GM12864 (cell line): ENCODE results near the gene UMAD1.

ENCODE experiments used
- DNase-seq: peaks from one replicate; pipeline ENCODE4 v3.0.0-alpha.2; 2011; ENCODE audit warnings: low read depth
- H3K4me3 ChIP-seq: 2 replicates; pipeline ENCODE4 v1.5.1; 2011; ENCODE audit warnings: mild to moderate bottlenecking, low read depth, low read length, control low read depth
- TF ChIP-seq, protein P1 (sequence below): IDR thresholded peaks from 2 replicates; pipeline ENCODE4 v1.5.1; 2011; ENCODE audit warnings: low read depth, mild to moderate bottlenecking, moderate library complexity, low read length, control low read depth, inconsistent platforms; ENCODE audit errors: missing control alignments

Gene UMAD1

DNA sequence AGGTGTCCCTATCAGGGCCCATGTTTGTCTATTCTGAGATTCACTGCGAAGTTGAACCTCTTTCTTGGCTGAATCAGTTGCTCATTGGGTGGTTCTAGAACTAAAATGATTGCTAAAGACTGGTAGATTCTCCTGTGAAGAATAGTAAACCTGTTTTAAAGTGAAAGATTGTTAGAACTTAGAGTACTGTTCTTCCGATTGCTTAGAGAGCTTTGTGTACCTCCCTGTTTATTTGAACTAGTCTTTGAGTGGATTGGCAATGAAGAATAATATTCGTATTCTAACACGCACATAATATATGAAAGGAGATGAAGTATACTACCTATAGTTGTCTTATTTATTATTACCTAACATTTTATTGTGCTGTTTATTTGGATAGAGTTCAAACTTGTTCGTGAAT is 202.7 kb downstream of the UMAD1 start:
- DNase-seq = no peak
- TF ChIP-seq, protein P1, sequence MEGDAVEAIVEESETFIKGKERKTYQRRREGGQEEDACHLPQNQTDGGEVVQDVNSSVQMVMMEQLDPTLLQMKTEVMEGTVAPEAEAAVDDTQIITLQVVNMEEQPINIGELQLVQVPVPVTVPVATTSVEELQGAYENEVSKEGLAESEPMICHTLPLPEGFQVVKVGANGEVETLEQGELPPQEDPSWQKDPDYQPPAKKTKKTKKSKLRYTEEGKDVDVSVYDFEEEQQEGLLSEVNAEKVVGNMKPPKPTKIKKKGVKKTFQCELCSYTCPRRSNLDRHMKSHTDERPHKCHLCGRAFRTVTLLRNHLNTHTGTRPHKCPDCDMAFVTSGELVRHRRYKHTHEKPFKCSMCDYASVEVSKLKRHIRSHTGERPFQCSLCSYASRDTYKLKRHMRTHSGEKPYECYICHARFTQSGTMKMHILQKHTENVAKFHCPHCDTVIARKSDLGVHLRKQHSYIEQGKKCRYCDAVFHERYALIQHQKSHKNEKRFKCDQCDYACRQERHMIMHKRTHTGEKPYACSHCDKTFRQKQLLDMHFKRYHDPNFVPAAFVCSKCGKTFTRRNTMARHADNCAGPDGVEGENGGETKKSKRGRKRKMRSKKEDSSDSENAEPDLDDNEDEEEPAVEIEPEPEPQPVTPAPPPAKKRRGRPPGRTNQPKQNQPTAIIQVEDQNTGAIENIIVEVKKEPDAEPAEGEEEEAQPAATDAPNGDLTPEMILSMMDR = no peak
- H3K4me3 ChIP-seq = no peak overlapping the region

DNA sequence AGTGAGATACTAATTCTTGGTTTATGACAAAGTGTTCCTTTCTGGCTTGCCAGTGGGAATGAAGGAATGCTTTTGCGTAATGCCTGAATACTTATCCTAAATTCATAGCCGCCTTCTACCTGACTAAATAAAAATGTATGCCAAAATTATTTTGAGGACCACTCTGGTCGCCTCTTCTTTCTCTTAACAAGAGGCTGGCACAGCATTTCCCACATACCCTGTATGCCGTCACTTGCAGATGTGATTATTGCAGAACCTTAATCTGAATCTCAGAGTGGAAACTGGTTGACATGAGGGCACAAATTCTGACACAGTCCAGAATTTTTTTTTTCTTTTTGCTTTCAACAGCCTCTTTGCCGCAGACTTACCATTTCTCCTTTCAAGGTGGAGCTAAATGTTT is 203.4 kb downstream of the UMAD1 start:
- TF ChIP-seq, protein P1 = no peak
- H3K4me3 ChIP-seq = no peak overlapping the region
- no peak for DNase-seq

DNA sequence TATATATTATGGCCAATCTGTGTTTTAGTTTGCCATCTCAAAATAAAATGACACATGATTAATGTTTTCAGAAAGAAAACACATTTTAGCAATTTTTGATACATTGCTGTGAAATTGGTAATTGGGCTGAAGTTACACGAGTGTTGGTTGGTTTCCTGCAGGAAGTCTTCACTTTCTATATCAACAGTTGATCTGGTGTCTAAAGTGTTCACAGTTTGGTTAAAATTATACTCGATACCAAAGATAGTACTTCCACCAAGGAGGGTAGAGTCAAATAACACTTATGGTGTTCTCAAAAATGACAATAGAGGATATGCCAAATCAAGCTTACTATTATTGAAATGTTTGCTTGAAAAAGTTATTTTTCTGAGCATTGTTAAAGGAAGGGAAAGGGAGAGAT is 207.7 kb downstream of the UMAD1 start:
- TF ChIP-seq, protein P1 = no peak
- H3K4me3 ChIP-seq = no peak overlapping the region
- DNase-seq = peak; percentile 12

DNA sequence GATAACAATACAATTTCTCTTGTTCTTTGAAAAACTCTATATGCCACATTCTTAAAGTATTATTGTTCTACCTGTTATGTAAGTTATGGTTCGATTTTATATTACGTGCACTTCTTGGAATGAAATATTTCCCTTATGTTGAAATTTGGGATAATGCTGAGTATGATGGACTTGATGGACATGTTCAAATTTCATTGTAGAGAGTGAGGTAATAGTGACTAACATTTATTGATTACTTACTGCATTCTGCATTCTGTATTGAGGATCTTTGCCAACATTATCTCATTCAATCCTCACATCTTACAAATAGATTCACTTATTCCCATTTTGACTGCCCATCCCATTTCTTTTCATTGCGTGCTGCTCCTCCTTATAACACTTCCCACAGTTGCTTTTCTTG is 208.3 kb downstream of the UMAD1 start:
- no peak overlapping the region for H3K4me3 ChIP-seq
- DNase-seq = no peak
- TF ChIP-seq, protein P1 = no peak

DNA sequence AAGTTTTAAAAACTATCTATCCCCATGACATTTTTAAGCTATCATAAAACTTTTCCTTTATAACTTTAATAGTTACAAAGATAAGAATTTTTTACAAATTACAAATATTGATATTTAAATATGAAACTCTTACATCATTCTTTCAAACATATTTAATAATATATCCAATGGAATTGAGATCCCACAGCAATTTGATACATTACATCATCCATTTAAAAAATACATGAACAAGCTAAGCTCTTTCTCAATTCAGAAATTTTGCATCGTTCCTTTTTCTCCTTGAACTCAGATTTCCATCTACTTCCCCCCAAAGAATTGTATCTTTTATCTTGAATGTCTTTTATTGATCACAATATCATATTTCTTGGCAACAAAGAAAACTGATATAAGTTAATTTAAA is 209.6 kb downstream of the UMAD1 start:
- TF ChIP-seq, protein P1 = no peak
- DNase-seq = no peak

DNA sequence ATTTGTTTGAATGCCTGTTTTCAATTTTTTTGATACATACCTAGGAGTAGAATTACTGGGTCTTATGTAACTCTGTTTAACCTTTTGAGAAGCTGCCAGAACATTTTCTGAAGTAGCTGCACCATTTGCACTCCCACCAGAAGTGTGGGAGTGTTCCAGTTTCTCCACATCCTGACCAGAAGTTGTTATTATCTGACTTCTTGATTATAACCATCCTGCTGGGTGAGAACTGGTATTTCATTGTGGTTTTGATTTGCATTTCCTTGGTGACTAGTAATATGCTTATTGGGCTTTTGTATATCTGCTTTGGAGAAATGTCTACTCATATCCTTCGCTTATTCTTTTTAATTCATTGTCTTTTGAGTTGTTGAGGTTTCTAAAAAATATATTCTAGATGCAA is 210.8 kb downstream of the UMAD1 start:
- no peak for DNase-seq
- no peak overlapping the region for H3K4me3 ChIP-seq
- TF ChIP-seq, protein P1 = no peak

More for the DNA sequence above, 209.6 kb downstream of the UMAD1 start:
- H3K4me3 ChIP-seq = no peak overlapping the region

DNA sequence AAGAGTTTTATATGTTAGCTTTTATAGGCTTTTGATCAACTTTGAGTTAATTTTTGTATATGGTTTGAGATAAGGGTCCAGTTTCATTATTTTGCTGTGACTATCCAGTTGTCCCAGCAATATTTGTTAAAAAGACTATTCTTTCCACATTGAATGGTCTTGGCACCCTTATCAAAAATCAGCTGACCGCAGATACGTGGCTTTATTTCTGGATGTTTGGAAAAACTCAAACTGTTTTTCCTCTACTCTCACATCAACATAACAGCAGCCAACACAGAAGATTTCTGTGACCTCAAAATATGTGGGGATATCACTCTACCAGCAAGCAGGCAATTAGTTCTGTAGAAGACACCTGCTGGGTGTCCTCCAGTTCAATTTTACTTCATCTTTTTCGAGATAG is 211.4 kb downstream of the UMAD1 start:
- H3K4me3 ChIP-seq = no peak overlapping the region
- TF ChIP-seq, protein P1 = no peak
- no peak for DNase-seq
